ENCODE measurements around the gene NMNAT2. TPM values are rescaled to one million over a fixed set of nuclear protein-coding genes. Genes with fewer than 3 reads are reported as not detected.
"Not testable (repeated sequence)": the region's sequence is repeated elsewhere in the genome, so short reads cannot be mapped to it uniquely, and the experiment has no call there.

NMNAT2 gene
- polyA plus RNA-seq, 4 donors, result 3.0 to 12.9 (median 4.8) TPM

GRCh38 chr1:183243161-183244050, 174.8 kb downstream of the NMNAT2 start:
- DNase-seq (ENCODE audit: low read depth in 4 of 4, low spot score in 3 of 4), result no peak

- no peak for DNase-seq (ENCODE audit: low read depth in 4 of 4, low spot score in 3 of 4)
Measured at GRCh38 chr1:183242556-183242955, 175.6 kb downstream of the NMNAT2 start.

- no peak for DNase-seq (ENCODE audit: low read depth in 4 of 4, low spot score in 3 of 4)
Measured at GRCh38 chr1:183241471-183241870, 176.7 kb downstream of the NMNAT2 start.

- DNase-seq (ENCODE audit: low read depth in 4 of 4, low spot score in 3 of 4), result not testable (repeated sequence)
Measured at GRCh38 chr1:183240853-183241252, 177.3 kb downstream of the NMNAT2 start.

- no peak for DNase-seq (ENCODE audit: low read depth in 4 of 4, low spot score in 3 of 4)
Measured at GRCh38 chr1:183240526-183240825, 177.7 kb downstream of the NMNAT2 start.

GRCh38 chr1:183239793-183240525, 178.2 kb downstream of the NMNAT2 start:
- DNase-seq (ENCODE audit: low read depth in 4 of 4, low spot score in 3 of 4), result no peak

- no peak for DNase-seq (ENCODE audit: low read depth in 4 of 4, low spot score in 3 of 4)
Measured at GRCh38 chr1:183239220-183239742, 178.9 kb downstream of the NMNAT2 start.

- DNase-seq (ENCODE audit: low read depth in 4 of 4, low spot score in 3 of 4), result no peak
Measured at GRCh38 chr1:183238071-183238470, 180.1 kb downstream of the NMNAT2 start.

- no peak for DNase-seq (ENCODE audit: low read depth in 4 of 4, low spot score in 3 of 4)
Measured at GRCh38 chr1:183237046-183237445, 181.1 kb downstream of the NMNAT2 start.

GRCh38 chr1:183236158-183236725, 181.9 kb downstream of the NMNAT2 start:
- no peak for DNase-seq (ENCODE audit: low read depth in 4 of 4, low spot score in 3 of 4)

- DNase-seq (ENCODE audit: low read depth in 4 of 4, low spot score in 3 of 4), result no peak
Measured at GRCh38 chr1:183235503-183235902, 182.7 kb downstream of the NMNAT2 start.

GRCh38 chr1:183234660-183235476, 183.3 kb downstream of the NMNAT2 start:
- peak; percentile 56 to 70 (median 60) for DNase-seq (ENCODE audit: low read depth in 4 of 4, low spot score in 3 of 4)

- DNase-seq (ENCODE audit: low read depth in 4 of 4, low spot score in 3 of 4), result no peak
Measured at GRCh38 chr1:183233113-183233512, 185.1 kb downstream of the NMNAT2 start.

GRCh38 chr1:183231545-183231944, 186.6 kb downstream of the NMNAT2 start:
- DNase-seq (ENCODE audit: low read depth in 4 of 4, low spot score in 3 of 4), result no peak

- DNase-seq (ENCODE audit: low read depth in 4 of 4, low spot score in 3 of 4), result no peak
Measured at GRCh38 chr1:183230413-183230812, 187.8 kb downstream of the NMNAT2 start.

GRCh38 chr1:183228347-183229220, 189.6 kb downstream of the NMNAT2 start:
- no peak for DNase-seq (ENCODE audit: low read depth in 4 of 4, low spot score in 3 of 4)

- DNase-seq (ENCODE audit: low read depth in 4 of 4, low spot score in 3 of 4), result no peak
Measured at GRCh38 chr1:183227422-183228346, 190.5 kb downstream of the NMNAT2 start.

- DNase-seq (ENCODE audit: low read depth in 4 of 4, low spot score in 3 of 4), result peak in 2 of 4 donors; percentile 37 to 80
Measured at GRCh38 chr1:183226963-183227362, 191.2 kb downstream of the NMNAT2 start.

All from left renal pelvis (tissue), 4 donors.